ENCODE results near the gene POLD1. TPM values are rescaled to one million over a fixed set of nuclear protein-coding genes. Genes with fewer than 3 reads are reported as not detected.

Gene POLD1
- total RNA-seq, 1 experiment from 2014 or later: 81.9 TPM

DNA sequence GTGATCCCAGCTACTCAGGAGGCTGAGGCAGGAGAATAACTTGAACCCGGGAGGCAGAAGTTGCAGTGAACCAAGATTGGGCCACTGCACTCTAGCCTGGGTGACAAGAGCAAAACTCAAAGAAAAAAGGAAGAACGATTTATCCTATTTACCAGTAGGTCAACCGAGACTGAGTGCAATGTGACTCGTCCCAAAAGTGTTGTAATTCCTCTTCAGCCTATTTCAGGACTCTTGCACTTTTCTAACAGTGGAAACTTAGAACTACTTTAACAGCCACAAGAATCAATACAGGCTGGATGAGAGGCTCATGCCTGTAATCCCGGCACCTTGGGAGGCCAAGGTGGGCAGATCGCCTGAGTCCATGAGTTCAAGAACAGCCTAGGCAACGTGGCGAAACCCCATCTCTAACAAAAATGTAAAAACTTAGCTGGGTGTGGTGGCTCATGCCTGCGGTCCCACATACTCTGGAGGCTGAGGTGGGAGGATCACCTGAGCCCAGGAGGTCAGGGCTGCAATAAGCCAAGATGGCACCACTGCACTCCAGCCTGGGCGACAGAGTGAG is 12.2 kb upstream of the POLD1 start:
- H3K36me3 Mint-ChIP-seq (ENCODE audit: insufficient read depth, unreplicated experiment): peaks cover 32% of the 10 kb centered on the region
- BruUV-seq (replicated peaks): no TSS peak
- peaks cover 24% of the 10 kb centered on the region for H3K4me1 Mint-ChIP-seq (ENCODE audit: low read depth, unreplicated experiment)
- intact Hi-C loops (cut with micrococcal nuclease; ENCODE audit: unreplicated experiment): no loop called here
- TF ChIP-seq, protein P1, sequence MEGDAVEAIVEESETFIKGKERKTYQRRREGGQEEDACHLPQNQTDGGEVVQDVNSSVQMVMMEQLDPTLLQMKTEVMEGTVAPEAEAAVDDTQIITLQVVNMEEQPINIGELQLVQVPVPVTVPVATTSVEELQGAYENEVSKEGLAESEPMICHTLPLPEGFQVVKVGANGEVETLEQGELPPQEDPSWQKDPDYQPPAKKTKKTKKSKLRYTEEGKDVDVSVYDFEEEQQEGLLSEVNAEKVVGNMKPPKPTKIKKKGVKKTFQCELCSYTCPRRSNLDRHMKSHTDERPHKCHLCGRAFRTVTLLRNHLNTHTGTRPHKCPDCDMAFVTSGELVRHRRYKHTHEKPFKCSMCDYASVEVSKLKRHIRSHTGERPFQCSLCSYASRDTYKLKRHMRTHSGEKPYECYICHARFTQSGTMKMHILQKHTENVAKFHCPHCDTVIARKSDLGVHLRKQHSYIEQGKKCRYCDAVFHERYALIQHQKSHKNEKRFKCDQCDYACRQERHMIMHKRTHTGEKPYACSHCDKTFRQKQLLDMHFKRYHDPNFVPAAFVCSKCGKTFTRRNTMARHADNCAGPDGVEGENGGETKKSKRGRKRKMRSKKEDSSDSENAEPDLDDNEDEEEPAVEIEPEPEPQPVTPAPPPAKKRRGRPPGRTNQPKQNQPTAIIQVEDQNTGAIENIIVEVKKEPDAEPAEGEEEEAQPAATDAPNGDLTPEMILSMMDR (IDR thresholded peaks at IDR 0.05; ENCODE audit: unreplicated experiment): no peak
- H3K9me3 Mint-ChIP-seq (ENCODE audit: low read depth, unreplicated experiment): no peaks in the 10 kb centered on the region
- DNase-seq: no peak
- H3K4me3 Mint-ChIP-seq (ENCODE audit: low read depth, unreplicated experiment): no peak overlapping the region
- CTCF ChIA-PET: no interaction called here
- no peak overlapping the region for H3K27ac Mint-ChIP-seq (ENCODE audit: unreplicated experiment)
- no peaks in the 10 kb centered on the region for H3K27me3 Mint-ChIP-seq (ENCODE audit: unreplicated experiment)

DNA sequence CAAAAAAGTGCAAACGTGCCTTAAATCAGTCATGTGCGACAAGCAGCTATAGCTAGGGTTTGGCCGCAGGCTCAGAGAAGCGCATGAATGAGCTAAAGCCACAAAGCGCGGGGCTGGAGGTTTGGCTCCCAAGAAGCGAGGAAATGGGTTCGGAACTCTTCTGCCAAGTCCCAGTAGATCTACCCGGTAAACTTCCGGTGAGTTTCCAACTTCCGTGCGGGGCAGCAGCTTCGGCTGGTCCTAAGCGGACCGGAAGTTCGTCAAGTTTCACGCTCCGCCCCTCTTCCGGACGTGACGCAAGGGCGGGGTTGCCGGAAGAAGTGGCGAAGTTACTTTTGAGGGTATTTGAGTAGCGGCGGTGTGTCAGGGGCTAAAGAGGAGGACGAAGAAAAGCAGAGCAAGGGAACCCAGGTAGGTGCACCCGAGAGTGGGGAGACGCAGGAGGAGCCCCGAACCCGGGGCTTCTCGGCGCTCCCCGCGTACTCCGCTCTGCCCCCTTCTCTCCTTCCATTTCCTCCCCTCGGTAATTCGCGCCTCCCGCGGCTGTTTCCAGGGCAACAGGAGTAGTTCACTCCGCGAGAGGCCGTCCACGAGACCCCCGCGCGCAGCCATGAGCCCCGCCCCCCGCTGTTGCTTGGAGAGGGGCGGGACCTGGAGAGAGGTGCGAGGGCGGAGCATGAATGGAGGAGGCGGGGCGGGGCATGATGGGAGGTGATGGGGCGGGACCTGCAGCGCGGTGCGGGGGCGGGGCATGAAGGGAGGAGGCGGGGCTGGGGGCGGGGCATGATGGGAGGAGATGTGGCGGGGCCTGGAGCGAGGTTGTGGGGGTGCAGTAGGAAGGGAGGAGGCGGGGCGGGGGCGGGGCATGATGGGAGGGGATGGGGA is 7.7 kb upstream of the POLD1 start, which contains the start of gene NR1H2:
Gene NR1H2, plus strand, starts transcription at position 292 of the 885 bp plus-strand sequence. CDS start 1,149 bp downstream, outside the sequence.
- Mint-ChIP-seq H3K4me1 (ENCODE audit: low read depth, unreplicated experiment) (peaks cover 15% of the 10 kb centered on the region), H3K9me3 (ENCODE audit: low read depth, unreplicated experiment) (no peaks in the 10 kb centered on the region)
- BruUV-seq (replicated peaks): TSS peak; percentile 87

DNA sequence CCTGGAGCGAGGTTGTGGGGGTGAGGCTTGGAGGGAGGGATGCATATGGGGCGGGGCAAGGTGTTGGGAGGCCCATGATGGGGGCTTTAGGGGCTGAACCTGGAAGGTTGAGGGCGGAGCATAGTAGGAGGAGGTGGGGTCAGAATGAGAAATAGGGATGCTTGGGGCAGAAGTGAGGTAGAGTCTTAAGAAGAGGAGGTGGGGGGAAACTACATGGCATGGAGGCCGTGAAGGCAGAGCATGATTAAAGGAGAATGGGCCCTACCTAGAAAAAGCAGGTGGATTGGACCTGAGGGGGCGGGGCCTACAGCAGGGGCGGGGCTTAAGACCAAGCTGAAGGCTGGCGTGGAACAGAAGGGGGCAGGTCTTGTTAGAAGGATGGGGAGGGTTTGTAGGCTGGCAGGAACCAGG is 7.1 kb upstream of the POLD1 start:
- peak; percentile 50 for DNase-seq

More for the DNA sequence above, 7.7 kb upstream of the POLD1 start, which contains the start of gene NR1H2:
- H3K27ac Mint-ChIP-seq (ENCODE audit: unreplicated experiment): peak within 1 kb of the TSS; percentile 99
- peak; percentile 97 for DNase-seq
- H3K36me3 Mint-ChIP-seq (ENCODE audit: insufficient read depth, unreplicated experiment): peaks cover 46% of the 10 kb centered on the region
- intact Hi-C loops (cut with micrococcal nuclease; ENCODE audit: unreplicated experiment): no loop called here
- CTCF ChIA-PET: interaction anchor here (0.6 kb wide), 1 partner anchor 582 kb away, joined by 5 read pairs; no protein-coding TSS in a partner anchor
- TF ChIP-seq, protein P1 (IDR thresholded peaks at IDR 0.05; ENCODE audit: unreplicated experiment): no peak
- peak within 1 kb of the TSS; percentile 93 for H3K4me3 Mint-ChIP-seq (ENCODE audit: low read depth, unreplicated experiment)
- no peaks in the 10 kb centered on the region for H3K27me3 Mint-ChIP-seq (ENCODE audit: unreplicated experiment)

DNA sequence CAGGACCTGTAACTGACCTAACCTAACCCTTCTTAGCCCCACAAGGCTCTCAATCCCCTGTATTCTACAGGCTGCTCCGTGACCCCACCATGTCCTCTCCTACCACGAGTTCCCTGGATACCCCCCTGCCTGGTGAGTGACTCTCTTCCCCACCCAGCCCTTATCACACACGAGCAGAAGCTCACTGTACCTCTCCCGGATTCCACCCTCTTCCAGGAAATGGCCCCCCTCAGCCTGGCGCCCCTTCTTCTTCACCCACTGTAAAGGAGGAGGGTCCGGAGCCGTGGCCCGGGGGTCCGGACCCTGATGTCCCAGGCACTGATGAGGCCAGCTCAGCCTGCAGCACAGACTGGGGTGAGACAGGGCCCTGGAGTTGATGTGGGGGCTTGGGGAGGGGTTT is 6.6 kb upstream of the POLD1 start:
- Mint-ChIP-seq H3K9me3 (ENCODE audit: low read depth, unreplicated experiment) (no peaks in the 10 kb centered on the region), H3K27ac (ENCODE audit: unreplicated experiment) (peak overlapping the region; percentile 99), H3K4me1 (ENCODE audit: low read depth, unreplicated experiment) (peaks cover 15% of the 10 kb centered on the region), H3K27me3 (ENCODE audit: unreplicated experiment) (no peaks in the 10 kb centered on the region), H3K4me3 (ENCODE audit: low read depth, unreplicated experiment) (peak overlapping the region; percentile 93), H3K36me3 (ENCODE audit: insufficient read depth, unreplicated experiment) (peaks cover 46% of the 10 kb centered on the region)
- CTCF ChIA-PET: no interaction called here
- TF ChIP-seq, protein P1 (IDR thresholded peaks at IDR 0.05; ENCODE audit: unreplicated experiment): no peak
- intact Hi-C loops (cut with micrococcal nuclease; ENCODE audit: unreplicated experiment): no loop called here
- DNase-seq: no peak
- no TSS peak for BruUV-seq (replicated peaks)

More for the DNA sequence above, 7.1 kb upstream of the POLD1 start:
- no peaks in the 10 kb centered on the region for H3K27me3 Mint-ChIP-seq (ENCODE audit: unreplicated experiment)
- BruUV-seq (replicated peaks): no TSS peak
- CTCF ChIA-PET: no interaction called here
- intact Hi-C loops (cut with micrococcal nuclease; ENCODE audit: unreplicated experiment): no loop called here
- H3K27ac Mint-ChIP-seq (ENCODE audit: unreplicated experiment): peak overlapping the region; percentile 99
- peaks cover 46% of the 10 kb centered on the region for H3K36me3 Mint-ChIP-seq (ENCODE audit: insufficient read depth, unreplicated experiment)
- H3K4me1 Mint-ChIP-seq (ENCODE audit: low read depth, unreplicated experiment): peaks cover 15% of the 10 kb centered on the region
- TF ChIP-seq, protein P1 (IDR thresholded peaks at IDR 0.05; ENCODE audit: unreplicated experiment): no peak
- no peaks in the 10 kb centered on the region for H3K9me3 Mint-ChIP-seq (ENCODE audit: low read depth, unreplicated experiment)
- peak overlapping the region; percentile 93 for H3K4me3 Mint-ChIP-seq (ENCODE audit: low read depth, unreplicated experiment)

Data from Calu3 (cell line).